GM12864 (cell line): ENCODE results near the gene PLXNB3.

Experiments
- DNase-seq: peaks from one replicate; pipeline ENCODE4 v3.0.0-alpha.2; 2011; ENCODE audit warnings: low read depth
- H3K4me3 ChIP-seq: 2 replicates; pipeline ENCODE4 v1.5.1; 2011; ENCODE audit warnings: mild to moderate bottlenecking, low read depth, low read length, control low read depth
- CTCF ChIP-seq: IDR thresholded peaks from 2 replicates; pipeline ENCODE4 v1.5.1; 2011; ENCODE audit warnings: low read depth, mild to moderate bottlenecking, moderate library complexity, low read length, control low read depth, inconsistent platforms; ENCODE audit errors: missing control alignments

Gene PLXNB3

GRCh38 chrX:153769158-153769864 lies 5.3 kb downstream of the PLXNB3 start:
- no peak for TF ChIP-seq CTCF
- DNase-seq: no peak
- no peak overlapping the region for H3K4me3 ChIP-seq

GRCh38 chrX:153769865-153770600 lies 6.0 kb downstream of the PLXNB3 start:
- TF ChIP-seq CTCF: no peak
- no peak for DNase-seq
- H3K4me3 ChIP-seq: no peak overlapping the region

GRCh38 chrX:153770601-153771414 lies 6.8 kb downstream of the PLXNB3 start:
- H3K4me3 ChIP-seq: no peak overlapping the region
- DNase-seq: no peak
- TF ChIP-seq CTCF: no peak

- no peak for TF ChIP-seq CTCF
- H3K4me3 ChIP-seq: no peak overlapping the region
- no peak for DNase-seq
Measured at GRCh38 chrX:153771415-153772315, 7.6 kb downstream of the PLXNB3 start.

GRCh38 chrX:153772316-153773217 lies 8.5 kb downstream of the PLXNB3 start:
- DNase-seq: no peak
- TF ChIP-seq CTCF: no peak

More at GRCh38 chrX:153772316-153773217, 8.5 kb downstream of the PLXNB3 start:
- no peak overlapping the region for H3K4me3 ChIP-seq
